Activated T-helper 1 cell treated with anti-CD3 and anti-CD28 coated beads, Interleukin-12 subunit alpha, Interleukin-12 subunit beta, Interleukin-2, Interleukin-4 antibody, amounts not matched to agents 30 ng/mL and 10 ng/mL and 1 ng/mL, durations not matched to agents 14 hours and 24 hours and 36 hours (primary cell): ENCODE results near the gene NDE1. TPM values are rescaled to one million over a fixed set of nuclear protein-coding genes. Genes with fewer than 3 reads are reported as not detected.
"Not testable (repeated sequence)": the region's sequence is repeated elsewhere in the genome, so short reads cannot be mapped to it uniquely, and the experiment has no call there.

Source experiments
- DNase-seq: peaks from one replicate; pipeline ENCODE4 v3.0.0; 2021; ENCODE audit warnings: low spot score
- H3K27ac Mint-ChIP-seq: one replicate; pipeline ENCODE4 v1.8.0; 2021; ENCODE audit warnings: mild to moderate bottlenecking, mixed read lengths
- H3K27me3 Mint-ChIP-seq: one replicate; pipeline ENCODE4 v1.8.0; 2022; ENCODE audit warnings: mild to moderate bottlenecking, moderate library complexity, mixed read lengths; ENCODE audit not compliant: insufficient read depth
- H3K36me3 Mint-ChIP-seq: one replicate; pipeline ENCODE4 v1.8.0; 2021; ENCODE audit warnings: low read depth, mixed read lengths
- H3K4me1 Mint-ChIP-seq: one replicate; pipeline ENCODE4 v1.8.0; 2021; ENCODE audit warnings: low read depth, mixed read lengths
- H3K4me3 Mint-ChIP-seq: one replicate; pipeline ENCODE4 v1.8.0; 2021; ENCODE audit warnings: mild to moderate bottlenecking, moderate library complexity, mixed read lengths
- H3K9me3 Mint-ChIP-seq: one replicate; pipeline ENCODE4 v1.8.0; 2021; ENCODE audit warnings: mixed read lengths
- intact Hi-C: fragments of 100-400 bp; cut with micrococcal nuclease; formaldehyde crosslinking; loops from one replicate; pipeline ENCODE4 v1.15.1; 2024
- total RNA-seq: library from RNA; stranded (reverse); gene quantifications from 2 replicates; pipeline ENCODE4 v1.2.3, GENCODE V29; 2022

NDE1 gene
- total RNA-seq, 1 donor from 2014 or later = 87.4 TPM

DNA sequence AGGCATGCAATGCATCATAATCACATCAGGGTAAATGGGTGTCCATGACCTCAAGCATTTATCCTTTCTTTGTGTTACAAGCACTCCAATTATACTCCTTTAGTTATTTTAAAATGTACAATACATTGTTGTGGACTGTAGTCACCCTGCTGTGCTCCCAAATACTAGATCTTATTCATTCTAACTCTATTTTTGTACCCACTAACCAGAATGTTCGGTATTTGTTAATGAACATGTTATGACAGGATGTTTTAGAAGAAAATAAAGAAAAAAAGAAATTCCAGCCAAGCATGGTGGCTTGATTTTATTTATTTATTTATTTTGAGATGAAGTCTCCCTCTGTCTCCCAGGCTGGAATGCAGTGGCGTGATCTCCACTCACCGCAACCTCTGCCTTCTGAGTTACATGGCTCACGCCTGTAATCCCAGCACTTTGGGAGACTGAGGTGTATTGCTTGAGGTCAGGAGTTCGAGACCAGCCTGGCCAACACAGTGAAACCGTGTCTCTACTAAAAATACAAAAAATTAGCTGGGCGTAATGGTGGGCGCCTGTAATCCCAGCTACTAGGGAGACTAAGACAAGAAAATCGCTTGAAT lies 1.8 kb upstream of the NDE1 start:
- no peak for DNase-seq
- Mint-ChIP-seq H3K27me3 (no peaks in the 10 kb centered on the region), H3K9me3 (no peaks in the 10 kb centered on the region), H3K36me3 (peaks cover 15% of the 10 kb centered on the region), H3K4me1 (peaks cover 28% of the 10 kb centered on the region), H3K27ac (no peak overlapping the region), H3K4me3 (no peak overlapping the region)
- intact Hi-C loops = no loop called here

DNA sequence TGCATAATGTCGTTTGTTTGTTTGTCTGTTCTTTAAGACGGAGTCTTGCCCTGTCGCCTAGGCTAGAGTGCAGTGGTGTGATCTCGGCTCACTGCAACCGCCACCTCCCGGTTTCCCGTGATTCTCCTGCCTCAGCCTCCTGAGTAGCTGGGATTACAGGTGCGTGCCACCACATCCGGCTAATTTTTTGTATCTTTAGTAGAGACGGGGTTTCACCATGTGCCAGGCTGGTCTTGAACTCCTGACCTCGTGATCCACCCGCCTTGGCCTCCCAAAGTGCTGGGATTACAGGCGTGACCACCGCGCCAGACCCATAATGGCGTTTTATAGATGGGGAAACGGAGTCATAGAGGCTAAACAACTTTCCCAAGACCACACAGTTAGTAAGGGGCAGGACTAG lies 734 bp upstream of the NDE1 start:
- Mint-ChIP-seq H3K4me1 (peaks cover 22% of the 10 kb centered on the region), H3K36me3 (peaks cover 17% of the 10 kb centered on the region), H3K27ac (peak overlapping the region; percentile 72), H3K4me3 (peak overlapping the region; percentile 87)
- intact Hi-C loops, H3K27me3 Mint-ChIP-seq, H3K9me3 Mint-ChIP-seq, DNase-seq: not testable (repeated sequence)

DNA sequence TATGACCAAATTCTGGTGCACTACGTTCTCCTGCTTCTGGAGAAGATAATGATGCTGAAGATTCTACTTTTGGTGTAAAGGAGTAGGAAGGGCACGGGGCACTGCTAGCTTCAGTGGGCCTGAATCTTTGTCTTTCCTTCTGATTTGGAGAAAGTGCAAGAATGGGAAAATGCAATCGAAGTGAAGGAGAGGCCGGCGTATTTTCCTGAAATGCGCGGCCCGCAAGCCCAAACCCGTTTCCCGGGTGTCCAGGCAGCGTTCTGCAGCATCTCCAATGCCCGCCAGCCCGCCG lies 372 bp upstream of the NDE1 start:
- Mint-ChIP-seq H3K27ac (peak overlapping the region; percentile 72), H3K4me1 (peaks cover 19% of the 10 kb centered on the region), H3K36me3 (peaks cover 17% of the 10 kb centered on the region), H3K9me3 (no peaks in the 10 kb centered on the region), H3K4me3 (peak overlapping the region; percentile 87), H3K27me3 (no peaks in the 10 kb centered on the region)
- DNase-seq = no peak
- intact Hi-C loops = loop anchor here (1.0 to 2.0 kb wide), 2 partner anchors 23 to 59 kb away; no protein-coding TSS in a partner anchor

DNA sequence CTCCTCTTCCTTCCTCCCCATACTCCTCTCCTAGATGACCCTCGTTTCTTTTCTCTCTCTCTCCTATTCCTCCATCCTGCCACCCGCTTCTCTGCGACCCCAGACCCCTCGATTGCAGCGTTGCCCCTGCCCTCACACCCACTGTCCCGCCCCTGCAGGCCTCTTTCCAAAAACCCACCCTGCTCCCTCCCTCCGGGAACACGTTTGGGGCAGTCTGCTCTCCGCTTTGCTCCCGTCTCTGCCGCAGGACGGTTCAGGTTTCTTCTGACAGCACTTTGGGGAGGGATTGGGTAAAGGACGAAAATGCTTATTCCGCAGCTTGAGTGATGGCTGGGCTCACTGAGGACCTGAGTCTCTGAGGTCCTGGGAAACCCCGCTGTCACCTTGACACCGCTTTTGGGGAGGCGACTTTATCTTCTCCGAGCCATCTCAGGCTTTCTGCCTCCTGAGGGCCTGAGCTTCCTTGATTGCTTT lies 690 bp downstream of the NDE1 start:
- no peaks in the 10 kb centered on the region for H3K9me3 Mint-ChIP-seq
- H3K4me1 Mint-ChIP-seq = peaks cover 19% of the 10 kb centered on the region
- H3K27me3 Mint-ChIP-seq = no peaks in the 10 kb centered on the region
- peak overlapping the region; percentile 100 for H3K4me3 Mint-ChIP-seq
- peaks cover 17% of the 10 kb centered on the region for H3K36me3 Mint-ChIP-seq
- intact Hi-C loops = loop anchor here (1.0 to 2.0 kb wide), 3 partner anchors 7 to 60 kb away; partner anchors contain the start of gene MARF1
- peak; percentile 56 for DNase-seq
- H3K27ac Mint-ChIP-seq = peak overlapping the region; percentile 100

DNA sequence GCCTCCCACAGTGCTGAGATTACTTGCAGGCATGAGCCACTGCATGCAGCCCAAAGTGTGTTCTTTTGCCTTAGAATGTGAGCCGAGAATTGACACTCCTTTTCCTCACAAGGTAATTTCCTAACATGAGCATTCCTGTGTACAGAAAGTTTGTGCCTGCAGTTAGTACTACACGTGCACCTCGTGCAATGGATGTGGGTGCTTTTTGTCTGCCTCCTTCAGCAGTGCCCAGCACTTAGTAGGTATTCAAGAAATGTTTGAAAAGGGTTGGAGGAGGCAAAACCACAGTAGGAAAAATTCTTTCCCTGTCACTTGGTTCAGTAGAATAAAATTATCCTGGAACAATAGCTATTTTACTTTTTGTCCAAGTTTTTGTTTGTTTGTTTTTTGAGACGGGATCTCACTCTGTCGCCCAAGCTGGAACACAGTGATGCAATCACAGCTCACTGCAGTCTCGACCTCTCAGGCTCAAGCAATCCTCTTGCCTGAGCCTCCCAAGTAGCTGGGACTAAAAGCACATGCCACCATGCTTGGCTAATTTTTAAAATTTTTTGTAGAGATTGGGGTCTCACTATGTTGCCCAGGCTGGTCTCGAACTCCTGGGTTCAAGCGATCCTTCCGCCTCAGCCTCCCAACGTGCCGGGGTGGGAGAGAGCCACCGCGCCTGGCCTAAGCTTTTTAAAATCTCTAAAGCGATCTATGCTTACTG lies 2.4 kb downstream of the NDE1 start:
- Mint-ChIP-seq H3K4me3 (peak overlapping the region; percentile 100), H3K27me3 (no peaks in the 10 kb centered on the region), H3K27ac (no peak overlapping the region), H3K36me3 (peaks cover 21% of the 10 kb centered on the region), H3K4me1 (peaks cover 29% of the 10 kb centered on the region), H3K9me3 (no peaks in the 10 kb centered on the region)
- no peak for DNase-seq
- intact Hi-C loops = no loop called here

DNA sequence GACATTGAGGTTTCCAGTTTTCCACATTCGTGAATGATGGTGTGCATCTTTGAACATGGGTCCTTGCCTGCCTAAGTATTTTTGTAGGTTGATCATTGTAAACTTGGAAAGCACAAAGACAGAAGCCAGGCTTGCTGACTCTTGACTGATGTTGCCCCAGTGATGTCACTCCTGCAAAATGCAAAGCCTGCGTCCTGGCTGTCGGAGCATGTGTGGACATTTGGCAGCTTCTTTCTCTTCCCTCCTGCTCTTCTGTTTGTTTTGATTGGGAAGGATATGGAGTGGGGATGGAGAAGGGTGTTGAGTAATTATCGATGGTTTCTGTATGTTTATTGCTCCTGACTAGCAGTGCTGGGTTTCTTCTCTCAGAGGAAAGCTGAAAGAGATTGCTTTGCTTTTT lies 3.2 kb downstream of the NDE1 start:
- Mint-ChIP-seq H3K4me1 (peaks cover 37% of the 10 kb centered on the region), H3K27ac (peak overlapping the region; percentile 23), H3K4me3 (peak overlapping the region; percentile 100), H3K36me3 (peaks cover 24% of the 10 kb centered on the region), H3K9me3 (no peaks in the 10 kb centered on the region), H3K27me3 (no peaks in the 10 kb centered on the region)
- intact Hi-C loops = no loop called here
- no peak for DNase-seq

DNA sequence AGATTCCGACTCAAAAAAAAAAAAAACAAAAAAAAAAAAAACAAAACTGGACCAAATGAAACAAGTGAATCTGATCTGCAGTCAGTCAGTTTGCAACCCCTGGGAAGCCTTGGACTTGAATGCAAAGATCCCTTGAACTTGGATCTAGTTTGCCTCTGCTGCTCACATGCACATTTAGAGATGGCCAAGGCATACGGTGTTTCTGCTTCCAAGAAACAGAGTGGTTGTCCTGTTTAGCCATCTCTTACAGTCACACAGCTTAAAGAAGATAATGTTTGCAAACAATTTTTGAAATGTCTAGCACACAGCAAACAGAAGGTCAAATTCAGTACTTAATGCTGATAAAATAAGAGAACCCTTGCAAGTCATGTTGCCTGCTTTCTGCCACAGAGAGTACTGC lies 4.5 kb downstream of the NDE1 start:
- Mint-ChIP-seq H3K27me3 (no peaks in the 10 kb centered on the region), H3K4me3 (no peak overlapping the region), H3K9me3 (no peaks in the 10 kb centered on the region), H3K36me3 (peaks cover 24% of the 10 kb centered on the region), H3K27ac (no peak overlapping the region), H3K4me1 (peaks cover 46% of the 10 kb centered on the region)
- intact Hi-C loops = no loop called here
- no peak for DNase-seq

DNA sequence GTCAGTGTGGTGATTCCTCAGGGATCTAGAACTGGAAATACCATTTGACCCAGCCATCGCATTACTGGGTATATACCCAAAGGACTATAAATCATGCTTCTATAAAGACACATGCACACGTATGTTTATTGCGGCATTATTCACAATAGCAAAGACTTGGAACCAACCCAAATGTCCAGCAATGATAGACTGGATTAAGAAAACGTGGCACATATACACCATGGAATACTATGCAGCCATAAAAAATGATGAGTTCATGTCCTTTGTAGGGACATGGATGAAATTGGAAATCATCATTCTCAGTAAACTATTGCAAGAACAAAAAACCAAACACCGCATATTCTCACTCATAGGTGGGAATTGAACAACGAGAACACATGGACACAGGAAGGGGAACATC lies 5.5 kb downstream of the NDE1 start:
- intact Hi-C loops = not testable (repeated sequence)

DNA sequence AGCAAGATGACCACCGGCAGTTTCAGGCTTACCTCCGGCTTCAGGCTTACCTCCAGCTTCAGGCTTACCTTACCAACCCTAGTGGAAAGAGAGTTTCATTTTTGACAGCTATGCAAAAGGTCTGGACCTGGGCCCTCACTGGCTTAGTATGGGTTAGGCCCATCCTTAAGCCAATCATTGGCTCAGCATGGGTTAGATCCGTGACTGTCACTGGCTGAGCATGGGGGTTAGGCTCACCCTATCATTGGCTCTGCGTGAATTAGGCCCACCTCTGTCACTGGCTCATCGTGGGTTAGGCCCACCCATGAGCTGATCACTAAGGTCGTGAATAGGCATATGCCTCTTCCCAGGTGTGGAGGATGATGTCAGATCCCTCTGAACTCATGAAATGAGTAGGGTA lies 8.1 kb downstream of the NDE1 start:
- no peaks in the 10 kb centered on the region for H3K9me3 Mint-ChIP-seq
- H3K36me3 Mint-ChIP-seq = peaks cover 23% of the 10 kb centered on the region
- no peak overlapping the region for H3K27ac Mint-ChIP-seq
- peaks cover 45% of the 10 kb centered on the region for H3K4me1 Mint-ChIP-seq
- DNase-seq = no peak
- H3K27me3 Mint-ChIP-seq = no peaks in the 10 kb centered on the region
- H3K4me3 Mint-ChIP-seq = no peak overlapping the region
- intact Hi-C loops = no loop called here

More for the DNA sequence above, 5.5 kb downstream of the NDE1 start:
- Mint-ChIP-seq H3K36me3 (peaks cover 25% of the 10 kb centered on the region), H3K4me1 (peaks cover 50% of the 10 kb centered on the region)
- not testable (repeated sequence) for H3K9me3 Mint-ChIP-seq, H3K27ac Mint-ChIP-seq, H3K4me3 Mint-ChIP-seq, DNase-seq, H3K27me3 Mint-ChIP-seq

DNA sequence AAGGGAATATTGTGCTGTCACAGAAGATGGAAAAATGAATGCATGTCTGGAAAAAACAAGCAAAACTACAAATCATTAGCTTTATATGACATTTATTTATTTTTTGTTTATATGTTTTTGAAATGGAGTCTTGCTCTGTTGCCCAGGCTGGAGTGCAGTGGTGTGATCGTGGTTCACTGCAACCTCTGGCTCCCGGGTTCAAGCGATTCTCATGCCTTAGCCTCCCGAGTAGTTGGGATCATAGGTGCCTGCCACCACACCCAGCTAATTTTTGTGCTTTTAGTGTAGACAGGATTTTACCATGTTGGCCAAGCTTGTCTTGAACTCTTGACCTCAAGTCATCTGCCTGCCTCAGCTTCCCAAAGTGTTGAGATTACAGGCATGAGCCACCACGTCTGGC lies 8.5 kb downstream of the NDE1 start:
- H3K4me3 Mint-ChIP-seq = no peak overlapping the region
- H3K9me3 Mint-ChIP-seq = no peaks in the 10 kb centered on the region
- H3K4me1 Mint-ChIP-seq = peaks cover 41% of the 10 kb centered on the region
- peaks cover 20% of the 10 kb centered on the region for H3K36me3 Mint-ChIP-seq
- no peaks in the 10 kb centered on the region for H3K27me3 Mint-ChIP-seq
- peak overlapping the region; percentile 52 for H3K27ac Mint-ChIP-seq
- DNase-seq = no peak
- intact Hi-C loops = no loop called here

DNA sequence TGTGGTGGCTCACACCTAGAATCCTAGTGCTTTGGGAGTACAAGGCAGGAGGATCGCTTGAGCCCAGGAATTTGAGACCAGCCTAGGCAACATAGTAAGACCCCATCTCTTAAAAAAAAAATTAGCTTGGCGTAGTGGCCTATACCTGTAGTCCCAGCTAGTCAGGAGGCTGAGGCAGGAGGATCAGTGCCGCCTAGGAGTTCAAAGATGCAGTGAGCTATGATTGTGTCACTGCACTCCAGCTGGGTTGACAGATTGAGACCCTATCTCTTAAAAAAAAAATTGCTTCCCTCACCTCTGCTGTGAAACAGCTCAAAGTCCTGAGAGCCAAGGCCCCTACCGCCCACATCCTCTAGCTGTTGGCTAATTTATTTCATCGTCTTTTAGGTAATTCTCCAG lies 10.2 kb downstream of the NDE1 start:
- Mint-ChIP-seq H3K9me3 (no peaks in the 10 kb centered on the region), H3K36me3 (peaks cover 20% of the 10 kb centered on the region)

DNA sequence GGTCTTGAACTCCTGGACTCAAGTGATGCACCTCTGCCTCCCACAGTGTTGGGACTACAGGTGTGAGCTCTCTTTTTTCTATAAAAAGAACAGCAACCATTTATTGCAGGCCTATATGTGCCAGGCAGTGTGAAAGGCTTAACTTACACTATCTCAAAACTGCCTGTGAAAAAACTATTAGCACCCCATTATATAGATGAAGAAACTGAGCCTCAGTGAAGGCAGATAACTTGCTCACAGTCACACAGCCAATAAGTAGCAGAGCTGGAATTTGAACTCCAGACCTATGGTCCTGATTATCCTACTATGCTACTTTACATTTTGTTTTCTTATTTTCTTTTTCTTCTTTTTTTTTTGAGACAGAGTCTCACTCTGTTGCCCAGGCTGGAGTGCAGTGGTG lies 15.1 kb downstream of the NDE1 start:
- Mint-ChIP-seq H3K36me3 (peaks cover 34% of the 10 kb centered on the region), H3K27ac (no peak overlapping the region)
- intact Hi-C loops = no loop called here

More for the DNA sequence above, 10.2 kb downstream of the NDE1 start:
- no peak overlapping the region for H3K4me3 Mint-ChIP-seq
- DNase-seq = no peak
- H3K4me1 Mint-ChIP-seq = peaks cover 41% of the 10 kb centered on the region
- H3K27ac Mint-ChIP-seq = peak overlapping the region; percentile 74
- no peaks in the 10 kb centered on the region for H3K27me3 Mint-ChIP-seq
- intact Hi-C loops = no loop called here

DNA sequence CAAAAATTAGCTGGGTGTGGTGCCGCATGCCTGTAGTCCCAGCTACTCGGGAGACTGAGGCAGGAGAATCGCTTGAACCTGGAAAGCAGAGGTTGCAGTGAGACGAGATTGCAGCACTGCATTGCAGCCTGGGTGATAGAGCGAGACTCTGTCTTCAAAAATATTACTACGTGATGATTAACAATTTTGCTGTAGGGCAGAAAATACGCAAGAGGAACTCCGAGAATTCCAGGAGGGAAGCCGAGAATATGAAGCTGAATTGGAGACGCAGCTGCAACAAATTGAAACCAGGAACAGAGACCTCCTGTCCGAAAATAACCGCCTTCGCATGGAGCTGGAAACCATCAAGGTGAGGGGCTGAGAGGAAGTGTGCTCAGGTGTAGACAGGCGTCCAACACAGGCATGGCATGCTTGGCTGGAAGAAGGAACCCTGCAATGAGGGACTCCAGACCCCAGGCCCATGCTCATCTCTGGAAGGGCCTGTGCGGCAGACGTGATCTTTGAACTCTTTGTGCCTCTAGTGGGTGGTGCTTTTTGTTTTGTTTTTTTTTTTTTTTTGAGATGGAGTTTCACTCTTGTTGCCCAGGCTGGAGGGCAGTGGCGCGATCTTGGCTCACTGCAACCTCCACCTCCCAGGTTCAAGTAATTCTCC lies 17.2 kb downstream of the NDE1 start:
- H3K4me3 Mint-ChIP-seq = no peak overlapping the region
- no peaks in the 10 kb centered on the region for H3K27me3 Mint-ChIP-seq
- peaks cover 25% of the 10 kb centered on the region for H3K4me1 Mint-ChIP-seq
- no peak for DNase-seq
- no peaks in the 10 kb centered on the region for H3K9me3 Mint-ChIP-seq
- no peak overlapping the region for H3K27ac Mint-ChIP-seq
- peaks cover 39% of the 10 kb centered on the region for H3K36me3 Mint-ChIP-seq
- intact Hi-C loops = no loop called here

More for the DNA sequence above, 15.1 kb downstream of the NDE1 start:
- Mint-ChIP-seq H3K27me3 (no peaks in the 10 kb centered on the region), H3K4me3 (no peak overlapping the region), H3K4me1 (peaks cover 18% of the 10 kb centered on the region), H3K9me3 (no peaks in the 10 kb centered on the region)
- DNase-seq = no peak
